Stimulated activated CD4-positive, alpha-beta T cell treated with anti-CD3 and anti-CD28 coated beads, Interleukin-12 subunit alpha, Interleukin-12 subunit beta, amount 100 ng/mL, for 4 hours (primary cell): ENCODE measurements around the gene MAFG.

Experiments
- DNase-seq: peaks from one replicate; pipeline ENCODE4 v3.0.0-alpha.2; 2020

The MAFG gene

GRCh38 chr17:81934850-81935708 is 7.5 kb upstream of the MAFG start:
- no peak for DNase-seq

GRCh38 chr17:81934098-81934757 is 6.7 kb upstream of the MAFG start:
- no peak for DNase-seq

- DNase-seq: no peak
Observed at GRCh38 chr17:81933178-81933699, 5.7 kb upstream of the MAFG start.

- no peak for DNase-seq
Observed at GRCh38 chr17:81932333-81932983, 4.9 kb upstream of the MAFG start.

GRCh38 chr17:81931557-81932332 is 4.2 kb upstream of the MAFG start:
- DNase-seq: no peak

GRCh38 chr17:81931189-81931556 is 3.6 kb upstream of the MAFG start:
- DNase-seq: no peak

- DNase-seq: no peak
Observed at GRCh38 chr17:81930142-81931125, 2.9 kb upstream of the MAFG start.

- no peak for DNase-seq
Observed at GRCh38 chr17:81929253-81930141, 2.0 kb upstream of the MAFG start.

- DNase-seq: no peak
Observed at GRCh38 chr17:81928544-81929252, 1.2 kb upstream of the MAFG start.

GRCh38 chr17:81927152-81927652 is 333 bp downstream of the MAFG start:
- DNase-seq: peak; percentile 44

- DNase-seq: peak; percentile 70
Observed at GRCh38 chr17:81926451-81927151, 934 bp downstream of the MAFG start.

- no peak for DNase-seq
Observed at GRCh38 chr17:81925860-81926450, 1.6 kb downstream of the MAFG start.

GRCh38 chr17:81924557-81925532 is 2.7 kb downstream of the MAFG start:
- no peak for DNase-seq

- DNase-seq: no peak
Observed at GRCh38 chr17:81923302-81924260, 4.0 kb downstream of the MAFG start.

- no peak for DNase-seq
Observed at GRCh38 chr17:81922566-81923301, 4.8 kb downstream of the MAFG start.
